Fibroblast of upper back skin (primary cell): Measurements from ENCODE around the gene NTNG1.
A peak's percentile ranks its signal among the peaks of the same experiment; 100 is the strongest.

Source experiments
- DNase-seq: peaks from one replicate; pipeline ENCODE4 v3.0.0-alpha.2; 2013

Gene NTNG1

DNA sequence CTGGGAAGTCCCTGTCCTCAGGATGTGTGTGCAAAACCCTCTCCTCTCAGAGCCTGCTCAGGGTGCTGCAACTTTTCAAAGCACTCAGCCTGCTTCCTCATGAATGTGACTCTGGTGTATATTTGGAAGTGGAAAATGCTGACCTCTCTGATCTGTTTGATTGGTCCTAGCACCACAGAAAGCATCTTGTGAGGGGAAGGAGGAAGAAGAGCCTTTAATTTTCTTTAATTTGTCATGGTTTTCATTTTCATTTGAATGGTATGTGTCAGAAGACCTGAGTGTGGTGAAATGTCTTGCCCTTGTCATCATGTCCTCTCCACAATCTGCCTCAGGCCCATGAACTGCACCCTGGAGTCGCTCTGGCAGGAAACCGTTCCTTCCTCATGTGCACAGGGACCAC, 383.5 kb downstream of the NTNG1 start:
- DNase-seq, result no peak

GRCh38 chr1:107525145-107525544, 384.3 kb downstream of the NTNG1 start:
- peak; percentile 53 for DNase-seq

GRCh38 chr1:107525961-107526360, 385.1 kb downstream of the NTNG1 start:
- DNase-seq, result no peak

GRCh38 chr1:107526524-107527198, 385.8 kb downstream of the NTNG1 start:
- DNase-seq, result no peak

DNA sequence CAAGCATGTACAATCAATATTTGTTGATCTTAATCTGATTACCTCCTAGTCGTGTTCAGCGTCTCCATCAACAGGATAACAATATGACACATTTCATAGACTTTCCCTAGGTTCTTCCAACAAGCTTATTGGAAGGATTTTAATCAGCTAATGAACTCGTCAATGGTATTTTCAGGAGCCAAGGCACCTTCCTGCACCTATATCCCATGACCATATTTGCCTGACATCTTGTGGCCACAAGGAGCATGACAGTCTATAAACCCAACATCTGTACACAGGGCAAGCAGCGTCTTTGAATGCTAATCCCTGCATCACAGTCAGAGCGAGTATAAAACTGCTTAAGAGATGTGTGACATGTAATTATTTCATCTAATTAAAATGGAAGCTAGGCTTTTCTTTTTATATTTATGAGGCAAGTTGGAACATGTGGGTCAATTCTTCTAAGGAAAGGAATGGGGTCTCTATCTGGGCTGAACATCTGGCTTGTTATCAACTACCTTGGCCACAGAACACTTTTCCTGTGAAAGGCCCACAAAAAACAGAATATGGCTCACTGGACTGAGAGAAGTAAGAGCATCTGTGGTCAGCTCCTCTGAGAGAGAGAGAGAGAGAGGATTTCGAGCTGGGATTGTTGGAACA, 388.8 kb downstream of the NTNG1 start:
- DNase-seq, result peak; percentile 64

- peak; percentile 13 for DNase-seq
Measured at GRCh38 chr1:107530543-107530942, 389.7 kb downstream of the NTNG1 start.

GRCh38 chr1:107531065-107531908, 390.4 kb downstream of the NTNG1 start:
- no peak for DNase-seq

DNA sequence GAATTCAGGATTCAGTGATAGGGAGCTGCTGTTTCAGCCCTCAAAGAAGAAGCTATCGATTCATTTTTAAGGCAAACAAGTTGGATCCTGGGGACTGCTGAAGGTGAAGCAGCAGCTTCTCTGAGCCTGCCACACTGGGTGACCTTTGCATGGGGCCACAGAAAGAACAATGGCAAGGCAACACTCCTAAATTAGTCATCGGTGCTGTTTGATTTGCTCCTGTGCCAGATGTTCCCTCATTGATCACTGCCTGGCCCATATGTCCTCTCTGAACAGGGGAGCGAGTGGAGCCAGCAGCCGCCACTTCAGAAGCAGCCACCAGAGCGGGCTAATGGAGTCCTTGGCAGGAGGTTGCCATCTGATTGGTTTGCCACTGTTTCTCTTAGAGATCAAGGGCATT, 391.5 kb downstream of the NTNG1 start:
- no peak for DNase-seq
